ENCODE results near the gene NXPH4. TPM values are rescaled to one million over a fixed set of nuclear protein-coding genes. Genes with fewer than 3 reads are reported as not detected.

NXPH4 gene
- total and polyA plus RNA-seq, 4 donors: 0.15 to 0.94 (median 0.48) TPM

- H3K4me1 ChIP-seq (ENCODE audit: control insufficient read depth in 5 of 5, insufficient read depth in 5 of 5, low read length in 5 of 5): peaks cover 0 to 37% (median 12%) of the 10 kb centered on the region in 5 donors
- peak in 1 of 3 donors; percentile 40 for DNase-seq
- no peak overlapping the region for H3K27ac ChIP-seq (ENCODE audit: low read depth in 1 of 2, low read length in 1 of 2)
- no peak overlapping the region for H3K9ac ChIP-seq (ENCODE audit: insufficient read depth in 1 of 2, low read length in 2 of 2)
- TF ChIP-seq, protein P1, sequence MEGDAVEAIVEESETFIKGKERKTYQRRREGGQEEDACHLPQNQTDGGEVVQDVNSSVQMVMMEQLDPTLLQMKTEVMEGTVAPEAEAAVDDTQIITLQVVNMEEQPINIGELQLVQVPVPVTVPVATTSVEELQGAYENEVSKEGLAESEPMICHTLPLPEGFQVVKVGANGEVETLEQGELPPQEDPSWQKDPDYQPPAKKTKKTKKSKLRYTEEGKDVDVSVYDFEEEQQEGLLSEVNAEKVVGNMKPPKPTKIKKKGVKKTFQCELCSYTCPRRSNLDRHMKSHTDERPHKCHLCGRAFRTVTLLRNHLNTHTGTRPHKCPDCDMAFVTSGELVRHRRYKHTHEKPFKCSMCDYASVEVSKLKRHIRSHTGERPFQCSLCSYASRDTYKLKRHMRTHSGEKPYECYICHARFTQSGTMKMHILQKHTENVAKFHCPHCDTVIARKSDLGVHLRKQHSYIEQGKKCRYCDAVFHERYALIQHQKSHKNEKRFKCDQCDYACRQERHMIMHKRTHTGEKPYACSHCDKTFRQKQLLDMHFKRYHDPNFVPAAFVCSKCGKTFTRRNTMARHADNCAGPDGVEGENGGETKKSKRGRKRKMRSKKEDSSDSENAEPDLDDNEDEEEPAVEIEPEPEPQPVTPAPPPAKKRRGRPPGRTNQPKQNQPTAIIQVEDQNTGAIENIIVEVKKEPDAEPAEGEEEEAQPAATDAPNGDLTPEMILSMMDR (IDR thresholded peaks at IDR 0.05; ENCODE audit: control extremely low read depth, extremely low read depth): no peak
- H3K9me3 ChIP-seq (ENCODE audit: control insufficient read depth in 4 of 4, insufficient read depth in 3 of 4, low read length in 3 of 4): peaks cover 0 to 4% (median 0%) of the 10 kb centered on the region in 4 donors
- no peaks in the 10 kb centered on the region for H3K36me3 ChIP-seq (ENCODE audit: control insufficient read depth in 4 of 4, insufficient read depth in 4 of 4, low read length in 4 of 4)
- 7 to 8% methylated on average over 20 to 38 of the region's 38 CpGs for WGBS, 2 donors
- H3K4me3 ChIP-seq: no peak overlapping the region
- H3K27me3 ChIP-seq (ENCODE audit: control insufficient read depth in 3 of 3, insufficient read depth in 3 of 3, low read length in 2 of 3): peaks cover 4 to 84% (median 66%) of the 10 kb centered on the region in 3 donors
- no peak for ATAC-seq (ENCODE audit: insufficient read depth, low FRiP score)
Observed at GRCh38 chr12:57219993-57220754, 3.6 kb downstream of the NXPH4 start.

- ATAC-seq (ENCODE audit: insufficient read depth, low FRiP score) (no peak), DNase-seq (no peak)
- Histone ChIP-seq H3K27me3 (ENCODE audit: control insufficient read depth in 3 of 3, insufficient read depth in 3 of 3, low read length in 2 of 3) (peaks cover 6 to 80% (median 65%) of the 10 kb centered on the region in 3 donors), H3K27ac (ENCODE audit: low read depth in 1 of 2, low read length in 1 of 2) (no peak overlapping the region), H3K9me3 (ENCODE audit: control insufficient read depth in 4 of 4, insufficient read depth in 3 of 4, low read length in 3 of 4) (peaks cover 0 to 4% (median 0%) of the 10 kb centered on the region in 4 donors), H3K4me1 (ENCODE audit: control insufficient read depth in 5 of 5, insufficient read depth in 5 of 5, low read length in 5 of 5) (peaks cover 0 to 36% (median 10%) of the 10 kb centered on the region in 5 donors), H3K9ac (ENCODE audit: insufficient read depth in 1 of 2, low read length in 2 of 2) (no peak overlapping the region), H3K4me3 (no peak overlapping the region), H3K36me3 (ENCODE audit: control insufficient read depth in 4 of 4, insufficient read depth in 4 of 4, low read length in 4 of 4) (no peaks in the 10 kb centered on the region)
- TF ChIP-seq, protein P1 (IDR thresholded peaks at IDR 0.05; ENCODE audit: control extremely low read depth, extremely low read depth): no peak
- WGBS, 2 donors: 44 to 46% methylated on average over 1 of the region's 1 CpG
Observed at GRCh38 chr12:57220770-57221168, 4.2 kb downstream of the NXPH4 start.

GRCh38 chr12:57221169-57221917 lies 4.7 kb downstream of the NXPH4 start:
- Histone ChIP-seq H3K27ac (ENCODE audit: low read depth in 1 of 2, low read length in 1 of 2) (no peak overlapping the region), H3K9me3 (ENCODE audit: control insufficient read depth in 4 of 4, insufficient read depth in 3 of 4, low read length in 3 of 4) (peaks cover 0 to 4% (median 0%) of the 10 kb centered on the region in 4 donors), H3K4me3 (no peak overlapping the region), H3K27me3 (ENCODE audit: control insufficient read depth in 3 of 3, insufficient read depth in 3 of 3, low read length in 2 of 3) (peaks cover 9 to 85% (median 63%) of the 10 kb centered on the region in 3 donors), H3K9ac (ENCODE audit: insufficient read depth in 1 of 2, low read length in 2 of 2) (no peak overlapping the region), H3K36me3 (ENCODE audit: control insufficient read depth in 4 of 4, insufficient read depth in 4 of 4, low read length in 4 of 4) (no peaks in the 10 kb centered on the region), H3K4me1 (ENCODE audit: control insufficient read depth in 5 of 5, insufficient read depth in 5 of 5, low read length in 5 of 5) (peaks cover 0 to 37% (median 6%) of the 10 kb centered on the region in 5 donors)
- DNase-seq (no peak), ATAC-seq (ENCODE audit: insufficient read depth, low FRiP score) (no peak)
- WGBS, 2 donors: 14 to 15% methylated on average over 24 of the region's 24 CpGs
- TF ChIP-seq, protein P1 (IDR thresholded peaks at IDR 0.05; ENCODE audit: control extremely low read depth, extremely low read depth): no peak
